GM21825 (cell line): ENCODE data around the gene NODAL.

Experiments
- ATAC-seq: cut with Tn5 transposase; IDR thresholded peaks from one replicate; pipeline ENCODE4 v1.9.1; 2021; ENCODE audit warnings: mild to moderate bottlenecking, moderate library complexity; ENCODE audit not compliant: unreplicated experiment

NODAL gene

GRCh38 chr10:70465278-70465677 lies 23.8 kb upstream of the NODAL start:
- ATAC-seq = no peak

GRCh38 chr10:70462349-70462984 lies 21.0 kb upstream of the NODAL start:
- ATAC-seq = no peak

GRCh38 chr10:70461397-70462348 lies 20.2 kb upstream of the NODAL start:
- no peak for ATAC-seq

- ATAC-seq = no peak
These were observed 18.5 kb upstream of the NODAL start for GRCh38 chr10:70459774-70460490.

- ATAC-seq = no peak
These were observed 17.7 kb upstream of the NODAL start for GRCh38 chr10:70459061-70459773.

- no peak for ATAC-seq
These were observed 17.0 kb upstream of the NODAL start for GRCh38 chr10:70458329-70459060.

GRCh38 chr10:70457759-70458305 lies 16.4 kb upstream of the NODAL start:
- no peak for ATAC-seq

GRCh38 chr10:70456164-70456563 lies 14.7 kb upstream of the NODAL start:
- ATAC-seq = no peak

- no peak for ATAC-seq
These were observed 13.7 kb upstream of the NODAL start for GRCh38 chr10:70455213-70455630.

- no peak for ATAC-seq
These were observed 6.8 kb upstream of the NODAL start for GRCh38 chr10:70448236-70448635.

GRCh38 chr10:70445718-70446657 lies 4.5 kb upstream of the NODAL start:
- no peak for ATAC-seq

GRCh38 chr10:70444744-70445143 lies 3.3 kb upstream of the NODAL start:
- no peak for ATAC-seq

GRCh38 chr10:70442332-70442988 lies 979 bp upstream of the NODAL start:
- no peak for ATAC-seq

- ATAC-seq = no peak
These were observed 421 bp upstream of the NODAL start for GRCh38 chr10:70441895-70442309.

GRCh38 chr10:70440296-70441160 lies 953 bp downstream of the NODAL start:
- ATAC-seq = no peak

- no peak for ATAC-seq
These were observed 3.8 kb downstream of the NODAL start for GRCh38 chr10:70437721-70438120.
